Thyroid gland (tissue), 4 donors: ENCODE results near the gene VWA2. TPM values are rescaled to one million over a fixed set of nuclear protein-coding genes. Genes with fewer than 3 reads are reported as not detected.

Experiments used
- DNase-seq, 2 donors: peaks; one replicate each; pipeline ENCODE4 v3.0.0-alpha.2; 2019
- H3K27ac ChIP-seq, 3 donors: fragments of 200-600 bp; sonication (generic); 1 replicate in 2 of 3; 2 replicates in 1 of 3; pipeline ENCODE4 v1.5.1; 2016 to 2019; ENCODE audit warnings: mild to moderate bottlenecking in 1 of 3, moderate library complexity in 1 of 3
- H3K27me3 ChIP-seq: fragments of 200-600 bp; sonication (generic); one replicate; pipeline ENCODE4 v1.5.1; 2019
- H3K36me3 ChIP-seq, 2 donors: fragments of 200-600 bp; sonication (generic); one replicate each; pipeline ENCODE4 v1.5.1; 2016 to 2019
- H3K4me1 ChIP-seq, 2 donors: fragments of 200-600 bp; sonication (generic); one replicate each; pipeline ENCODE4 v1.5.1; 2017 to 2019
- H3K4me3 ChIP-seq, 3 donors: fragments of 200-600 bp; sonication (generic); replicated peaks in 1 of 3; 1 replicate in 2 of 3; 2 replicates in 1 of 3; pipeline ENCODE4 v1.5.1; 2016; ENCODE audit warnings: mild to moderate bottlenecking in 1 of 3
- H3K9me3 ChIP-seq: fragments of 200-600 bp; sonication (generic); one replicate; pipeline ENCODE4 v1.5.1; 2017
- CTCF ChIP-seq, 6 experiments: fragments of 200-600 bp in 3 of 6; fragments of 450-650 bp in 3 of 6; sonication (generic) in 3 of 6; IDR thresholded peaks; one replicate each; pipeline ENCODE4 v1.5.1; 2016 to 2019; ENCODE audit warnings: antibody characterized with exemption in 6 of 6, mild to moderate bottlenecking in 2 of 6, inconsistent platforms in 1 of 6, moderate library complexity in 1 of 6
- POLR2A ChIP-seq, 2 donors: fragments of 450-650 bp; IDR thresholded peaks; one replicate each; pipeline ENCODE4 v1.6.1; 2017; ENCODE audit warnings: antibody characterized with exemption in 2 of 2, mild to moderate bottlenecking in 2 of 2, moderate library complexity in 1 of 2
- WGBS, 2 donors: methylation state at CpG; one replicate each; pipeline ENCODE4 v1.1.5; 2017; 5-methylcytosine and 5-hydroxymethylcytosine counted together
- intact Hi-C: fragments of 100-400 bp; cut with DNase I; formaldehyde crosslinking; loops from one replicate; pipeline ENCODE4 v1.15.1; 2023
- total RNA-seq, 4 donors: library from RNA; depleted of rRNA; stranded (reverse); fragments of >200 nt; gene quantifications; one replicate each; pipeline ENCODE4 v1.2.3, GENCODE V29; 2016

VWA2 gene
- total RNA-seq, 4 donors from 2014 or later, result 0.13 to 0.22 TPM; not detected in 2

GRCh38 chr10:114295393-114295792 is 56.3 kb downstream of the VWA2 start:
- Histone ChIP-seq H3K9me3 (no peaks in the 10 kb centered on the region), H3K27me3 (no peaks in the 10 kb centered on the region), H3K36me3 (peaks cover 57 to 60% of the 10 kb centered on the region in 2 donors), H3K4me3 (no peak overlapping the region), H3K27ac (no peak overlapping the region), H3K4me1 (no peaks in the 10 kb centered on the region)
- WGBS, 2 donors, result 0% methylated on average over 1 of the region's 1 CpG
- no peak for TF ChIP-seq CTCF (IDR thresholded peaks at IDR 0.05)
- TF ChIP-seq POLR2A (IDR thresholded peaks at IDR 0.05), result no peak
- intact Hi-C loops, result no loop called here
- DNase-seq, result no peak

- no peak overlapping the region for H3K4me3 ChIP-seq
- peaks cover 73 to 78% of the 10 kb centered on the region in 2 donors for H3K36me3 ChIP-seq
- WGBS, 2 donors, result 98 to 100% methylated on average over 11 to 13 of the region's 14 CpGs
- TF ChIP-seq CTCF (IDR thresholded peaks at IDR 0.05), result no peak
- TF ChIP-seq POLR2A (IDR thresholded peaks at IDR 0.05), result no peak
- no peaks in the 10 kb centered on the region for H3K4me1 ChIP-seq
- peak in 1 of 2 donors; percentile 1 for DNase-seq
- H3K27ac ChIP-seq, result no peak overlapping the region
- intact Hi-C loops, result no loop called here
- H3K27me3 ChIP-seq, result no peaks in the 10 kb centered on the region
- no peaks in the 10 kb centered on the region for H3K9me3 ChIP-seq
Observed at GRCh38 chr10:114297136-114297705, 58.2 kb downstream of the VWA2 start.

GRCh38 chr10:114300036-114300645 is 61.1 kb downstream of the VWA2 start:
- WGBS, 2 donors, result 89 to 95% methylated on average over 13 to 14 of the region's 16 CpGs
- no peak for DNase-seq
- no peaks in the 10 kb centered on the region for H3K9me3 ChIP-seq
- no peak overlapping the region for H3K27ac ChIP-seq
- peaks cover 11 to 12% of the 10 kb centered on the region in 2 donors for H3K4me1 ChIP-seq
- intact Hi-C loops, result loop anchor here (10.0 kb wide), 4 partner anchors 105 to 405 kb away; partner anchors contain the start of gene AFAP1L2
- H3K27me3 ChIP-seq, result no peaks in the 10 kb centered on the region
- H3K36me3 ChIP-seq, result peaks cover 69 to 71% of the 10 kb centered on the region in 2 donors
- no peak overlapping the region for H3K4me3 ChIP-seq
- TF ChIP-seq CTCF (IDR thresholded peaks at IDR 0.05), result no peak
- no peak for TF ChIP-seq POLR2A (IDR thresholded peaks at IDR 0.05)

GRCh38 chr10:114301177-114301576 is 62.1 kb downstream of the VWA2 start:
- intact Hi-C loops, result loop anchor here (10.0 kb wide), 4 partner anchors 104 to 404 kb away; partner anchors contain the start of gene AFAP1L2
- Histone ChIP-seq H3K27ac (no peak overlapping the region), H3K9me3 (no peaks in the 10 kb centered on the region), H3K4me3 (no peak overlapping the region), H3K36me3 (peaks cover 58 to 61% of the 10 kb centered on the region in 2 donors), H3K27me3 (no peaks in the 10 kb centered on the region), H3K4me1 (peaks cover 11 to 14% of the 10 kb centered on the region in 2 donors)
- peak in 1 of 2 donors; percentile 1 for DNase-seq
- no peak for TF ChIP-seq CTCF (IDR thresholded peaks at IDR 0.05)
- TF ChIP-seq POLR2A (IDR thresholded peaks at IDR 0.05), result no peak
- 90 to 95% methylated on average over 9 of the region's 9 CpGs for WGBS, 2 donors
